MCF 10A (cell line): ENCODE data around the gene CLSTN2. TPM values are rescaled to one million over a fixed set of nuclear protein-coding genes. Genes with fewer than 3 reads are reported as not detected.

Experiments used
- BruUV-seq: library from RNA; stranded (reverse); fragments of 400-500 nt; replicated peaks from 2 replicates; lab custom pipeline; 2021; lab: Mats Ljungman, UMichigan
- CTCF ChIA-PET: fragments of 300-600 bp; sonication (Branson Sonifier 250); formaldehyde crosslinking; extraction: SDS; loops from one replicate; lab custom pipeline; 2021; ENCODE audit warnings: antibody characterized with exemption, inconsistent platforms; lab: Yijun Ruan, JAX
- POLR2A ChIA-PET: fragments of 300-600, 350-650 bp; sonication (Branson Sonifier 250); formaldehyde crosslinking; extraction: SDS; loops from one replicate; lab custom pipeline; 2020; ENCODE audit warnings: antibody characterized with exemption, inconsistent platforms; lab: Yijun Ruan, JAX
- DNase-seq: peaks from one replicate; pipeline ENCODE4 v3.0.0-alpha.2; 2018; ENCODE audit not compliant: unreplicated experiment
- H3K27ac Mint-ChIP-seq: one replicate; pipeline ENCODE4 v1.8.0; 2022; ENCODE audit warnings: mild to moderate bottlenecking, low read depth, mixed read lengths; ENCODE audit not compliant: unreplicated experiment
- H3K27me3 Mint-ChIP-seq: one replicate; pipeline ENCODE4 v1.8.0; 2022; ENCODE audit warnings: mixed read lengths; ENCODE audit not compliant: insufficient read depth, unreplicated experiment
- H3K36me3 Mint-ChIP-seq: one replicate; pipeline ENCODE4 v1.8.0; 2022; ENCODE audit warnings: mild to moderate bottlenecking, moderate library complexity, mixed read lengths; ENCODE audit not compliant: insufficient read depth, unreplicated experiment
- H3K4me1 Mint-ChIP-seq: one replicate; pipeline ENCODE4 v1.8.0; 2022; ENCODE audit warnings: mixed read lengths; ENCODE audit not compliant: insufficient read depth, unreplicated experiment
- H3K4me3 Mint-ChIP-seq: one replicate; pipeline ENCODE4 v1.8.0; 2022; ENCODE audit warnings: mild to moderate bottlenecking, moderate library complexity, mixed read lengths; ENCODE audit not compliant: unreplicated experiment
- H3K9me3 Mint-ChIP-seq: one replicate; pipeline ENCODE4 v1.8.0; 2022; ENCODE audit warnings: mixed read lengths; ENCODE audit not compliant: unreplicated experiment
- intact Hi-C: fragments of 100-400 bp; cut with micrococcal nuclease; formaldehyde crosslinking; loops from 2 replicates; pipeline ENCODE4 v1.14.1; 2022
- total RNA-seq: library from RNA; stranded (reverse); gene quantifications from 2 replicates; pipeline ENCODE4 v1.2.3, GENCODE V29; 2022
- TF ChIP-seq, protein P1 (sequence below): fragments of 200-600 bp; IDR thresholded peaks from one replicate; pipeline ENCODE4 v1.8.0; 2022; ENCODE audit warnings: antibody characterized with exemption, mild to moderate bottlenecking; ENCODE audit not compliant: unreplicated experiment

Gene CLSTN2
- total RNA-seq, 1 experiment from 2014 or later, result not detected

DNA sequence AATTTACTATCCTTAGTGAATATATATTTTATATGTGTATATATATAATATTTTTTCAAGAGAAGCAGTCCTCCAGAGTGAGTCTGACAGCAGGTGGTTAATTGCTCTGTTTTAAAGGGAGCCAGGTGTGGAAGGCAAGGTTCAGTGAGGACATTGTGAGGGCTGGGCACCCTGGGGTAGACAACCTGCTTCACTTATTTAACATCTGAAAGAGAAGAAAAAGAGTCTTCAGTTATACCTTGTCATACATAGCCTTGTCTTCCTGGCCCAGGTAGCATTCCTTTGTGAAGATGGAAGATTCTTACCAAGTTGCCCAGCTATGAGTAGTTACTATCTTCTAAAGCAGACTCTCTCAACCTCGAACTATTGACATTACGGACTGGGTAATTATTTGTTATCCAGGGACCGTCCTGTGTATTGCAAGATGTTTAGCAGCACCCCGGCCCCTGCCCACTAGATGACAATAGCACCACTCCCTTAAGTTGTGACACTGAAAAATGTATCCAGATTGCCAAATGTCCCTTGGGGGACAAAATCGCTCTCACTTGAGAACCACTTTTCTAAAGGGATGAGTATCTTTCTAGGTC lies 406.9 kb downstream of the CLSTN2 start:
- H3K4me1 Mint-ChIP-seq, result no peaks in the 10 kb centered on the region
- no peak overlapping the region for H3K4me3 Mint-ChIP-seq
- H3K36me3 Mint-ChIP-seq, result no peaks in the 10 kb centered on the region
- no peaks in the 10 kb centered on the region for H3K27me3 Mint-ChIP-seq
- no peaks in the 10 kb centered on the region for H3K9me3 Mint-ChIP-seq
- intact Hi-C loops, result no loop called here
- DNase-seq, result no peak
- no TSS peak for BruUV-seq
- no peak overlapping the region for H3K27ac Mint-ChIP-seq
- TF ChIP-seq, protein P1, sequence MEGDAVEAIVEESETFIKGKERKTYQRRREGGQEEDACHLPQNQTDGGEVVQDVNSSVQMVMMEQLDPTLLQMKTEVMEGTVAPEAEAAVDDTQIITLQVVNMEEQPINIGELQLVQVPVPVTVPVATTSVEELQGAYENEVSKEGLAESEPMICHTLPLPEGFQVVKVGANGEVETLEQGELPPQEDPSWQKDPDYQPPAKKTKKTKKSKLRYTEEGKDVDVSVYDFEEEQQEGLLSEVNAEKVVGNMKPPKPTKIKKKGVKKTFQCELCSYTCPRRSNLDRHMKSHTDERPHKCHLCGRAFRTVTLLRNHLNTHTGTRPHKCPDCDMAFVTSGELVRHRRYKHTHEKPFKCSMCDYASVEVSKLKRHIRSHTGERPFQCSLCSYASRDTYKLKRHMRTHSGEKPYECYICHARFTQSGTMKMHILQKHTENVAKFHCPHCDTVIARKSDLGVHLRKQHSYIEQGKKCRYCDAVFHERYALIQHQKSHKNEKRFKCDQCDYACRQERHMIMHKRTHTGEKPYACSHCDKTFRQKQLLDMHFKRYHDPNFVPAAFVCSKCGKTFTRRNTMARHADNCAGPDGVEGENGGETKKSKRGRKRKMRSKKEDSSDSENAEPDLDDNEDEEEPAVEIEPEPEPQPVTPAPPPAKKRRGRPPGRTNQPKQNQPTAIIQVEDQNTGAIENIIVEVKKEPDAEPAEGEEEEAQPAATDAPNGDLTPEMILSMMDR, result no peak
- ChIA-PET CTCF (no interaction called here), POLR2A (no interaction called here)

- no TSS peak for BruUV-seq
- Mint-ChIP-seq H3K4me1 (no peaks in the 10 kb centered on the region), H3K4me3 (no peak overlapping the region), H3K36me3 (no peaks in the 10 kb centered on the region), H3K27me3 (no peaks in the 10 kb centered on the region), H3K27ac (no peak overlapping the region), H3K9me3 (no peaks in the 10 kb centered on the region)
- TF ChIP-seq, protein P1, result no peak
- intact Hi-C loops, result no loop called here
- no peak for DNase-seq
- POLR2A ChIA-PET, result interaction anchor here (1.2 kb wide), 1 partner anchor 195 kb away, joined by 3 read pairs; no protein-coding TSS in a partner anchor
- CTCF ChIA-PET, result no interaction called here
Measured at GRCh38 chr3:140342668-140343067, 407.7 kb downstream of the CLSTN2 start.

GRCh38 chr3:140343211-140344081 lies 408.5 kb downstream of the CLSTN2 start:
- Mint-ChIP-seq H3K27me3 (no peaks in the 10 kb centered on the region), H3K4me1 (no peaks in the 10 kb centered on the region), H3K36me3 (no peaks in the 10 kb centered on the region), H3K4me3 (no peak overlapping the region), H3K27ac (no peak overlapping the region), H3K9me3 (no peaks in the 10 kb centered on the region)
- intact Hi-C loops, result no loop called here
- TF ChIP-seq, protein P1, result no peak
- no peak for DNase-seq
- BruUV-seq, result no TSS peak
- ChIA-PET POLR2A (interaction anchor here (1.2 kb wide), 1 partner anchor 196 kb away, joined by 3 read pairs; no protein-coding TSS in a partner anchor), CTCF (interaction anchor here (0.6 kb wide), 1 partner anchor 411 kb away, joined by 4 read pairs; no protein-coding TSS in a partner anchor)

DNA sequence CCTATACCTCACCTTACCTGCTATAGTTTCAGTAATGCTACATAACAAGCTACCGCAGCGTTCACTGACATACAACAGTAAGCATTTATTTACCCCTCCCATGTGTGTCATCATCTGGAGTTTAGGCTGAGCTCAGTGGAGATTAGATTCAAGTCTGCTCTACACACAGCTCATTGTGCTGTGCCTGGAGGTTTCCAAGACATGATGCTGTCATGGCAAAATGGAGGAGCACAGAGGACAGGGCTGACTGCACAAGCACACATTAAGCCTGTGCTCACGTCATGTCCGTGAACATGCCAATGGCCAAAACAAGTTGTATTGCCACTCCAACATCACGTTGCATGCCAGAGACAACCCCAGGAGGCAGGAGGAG lies 409.1 kb downstream of the CLSTN2 start:
- TF ChIP-seq, protein P1, result no peak
- H3K27ac Mint-ChIP-seq, result no peak overlapping the region
- no peaks in the 10 kb centered on the region for H3K4me1 Mint-ChIP-seq
- CTCF ChIA-PET, result no interaction called here
- intact Hi-C loops, result no loop called here
- no peaks in the 10 kb centered on the region for H3K27me3 Mint-ChIP-seq
- no peak overlapping the region for H3K4me3 Mint-ChIP-seq
- no peaks in the 10 kb centered on the region for H3K9me3 Mint-ChIP-seq
- no TSS peak for BruUV-seq
- no peak for DNase-seq
- POLR2A ChIA-PET, result interaction anchor here (1.2 kb wide), 1 partner anchor 197 kb away, joined by 3 read pairs; no protein-coding TSS in a partner anchor
- H3K36me3 Mint-ChIP-seq, result no peaks in the 10 kb centered on the region
